HG02678 (cell line): ENCODE measurements around the gene RGS19.
"Not testable (repeated sequence)": the region's sequence is repeated elsewhere in the genome, so short reads cannot be mapped to it uniquely, and the experiment has no call there.

ENCODE experiments used
- ATAC-seq: cut with Tn5 transposase; IDR thresholded peaks from one replicate; pipeline ENCODE4 v1.9.1; 2021; ENCODE audit warnings: mild to moderate bottlenecking, moderate library complexity; ENCODE audit not compliant: unreplicated experiment

Gene RGS19

GRCh38 chr20:64095927-64096326, 16.6 kb upstream of the RGS19 start:
- ATAC-seq, result no peak

- ATAC-seq, result no peak
Observed at GRCh38 chr20:64095455-64095854, 16.1 kb upstream of the RGS19 start.

DNA sequence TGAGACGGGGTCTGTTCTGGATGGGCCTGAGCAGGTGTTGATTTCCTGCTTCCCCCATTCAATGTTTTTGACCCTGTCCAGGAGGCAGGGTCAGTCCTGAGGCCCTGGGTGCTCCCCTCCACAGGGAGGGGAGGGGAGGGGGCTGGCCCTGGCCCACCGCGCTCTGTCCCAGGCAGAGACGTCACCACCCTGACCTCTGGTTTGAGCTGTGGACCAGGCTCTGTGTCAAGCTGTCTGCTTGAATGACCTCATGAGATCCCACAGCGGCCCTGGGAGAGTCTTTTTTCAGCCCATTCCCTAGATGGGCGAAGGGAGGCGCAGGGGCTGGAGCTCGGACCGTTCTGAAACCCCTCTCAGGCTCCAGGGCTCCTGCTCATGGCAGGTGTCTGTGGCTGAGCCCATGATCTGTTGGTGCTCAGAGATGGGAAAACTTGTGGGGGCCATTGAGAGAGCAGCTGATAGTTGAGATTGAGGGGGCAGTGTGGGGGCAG, 13.7 kb upstream of the RGS19 start:
- ATAC-seq, result no peak

DNA sequence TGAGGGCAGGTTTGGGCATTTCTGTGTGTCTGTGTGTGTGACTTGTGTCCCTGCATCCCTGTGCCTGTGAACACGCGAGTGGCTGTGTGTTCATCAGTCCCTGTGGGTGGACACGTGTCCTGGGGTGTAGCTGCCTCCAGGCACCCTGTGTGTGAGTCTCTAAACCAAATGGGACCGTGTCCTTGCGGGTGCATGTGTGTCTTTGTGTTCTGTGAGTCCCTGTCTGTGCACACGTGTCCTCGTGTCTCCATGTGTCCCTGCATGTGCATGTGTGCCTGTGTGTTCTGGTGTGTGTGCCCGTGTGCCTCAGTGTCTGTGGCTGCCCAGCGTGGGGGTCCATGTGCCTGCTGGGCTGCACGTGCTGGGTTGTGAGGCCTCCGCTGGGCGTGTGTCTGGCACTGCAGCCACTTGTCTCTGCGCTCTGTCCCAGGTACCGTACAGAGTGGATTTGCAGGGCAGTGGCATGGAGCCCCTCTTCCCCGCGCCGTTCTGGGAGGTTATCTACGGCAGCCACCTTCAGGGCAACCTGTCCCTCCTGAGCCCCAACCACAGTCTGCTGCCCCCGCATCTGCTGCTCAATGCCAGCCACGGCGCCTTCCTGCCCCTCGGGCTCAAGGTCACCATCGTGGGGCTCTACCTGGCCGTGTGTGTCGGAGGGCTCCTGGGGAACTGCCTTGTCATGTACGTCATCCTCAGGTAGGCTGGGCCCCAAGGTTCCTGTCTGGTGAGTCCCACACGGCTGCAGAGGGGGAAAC, 13.1 kb upstream of the RGS19 start:
- no peak for ATAC-seq

DNA sequence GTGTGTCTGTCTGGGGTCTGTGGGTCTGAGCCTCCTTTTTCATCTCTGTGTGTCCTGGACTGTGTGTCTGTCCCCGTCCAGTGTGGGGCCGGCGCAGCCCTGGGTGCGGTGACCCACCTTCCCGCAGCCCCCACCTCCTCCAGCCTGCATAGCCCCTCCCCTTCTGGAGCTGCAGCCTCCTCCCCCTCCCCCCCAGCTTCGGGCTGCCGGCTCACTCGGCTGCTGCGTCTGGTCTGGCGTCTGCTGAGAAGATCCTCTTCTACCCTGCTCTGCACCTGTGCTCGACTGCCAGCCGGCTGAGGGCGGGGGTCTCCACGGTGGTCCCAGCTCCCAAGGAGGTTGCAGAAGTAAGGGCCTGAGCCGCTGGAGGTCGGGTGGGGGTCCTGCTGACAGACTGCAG, 12.5 kb upstream of the RGS19 start:
- ATAC-seq, result no peak

DNA sequence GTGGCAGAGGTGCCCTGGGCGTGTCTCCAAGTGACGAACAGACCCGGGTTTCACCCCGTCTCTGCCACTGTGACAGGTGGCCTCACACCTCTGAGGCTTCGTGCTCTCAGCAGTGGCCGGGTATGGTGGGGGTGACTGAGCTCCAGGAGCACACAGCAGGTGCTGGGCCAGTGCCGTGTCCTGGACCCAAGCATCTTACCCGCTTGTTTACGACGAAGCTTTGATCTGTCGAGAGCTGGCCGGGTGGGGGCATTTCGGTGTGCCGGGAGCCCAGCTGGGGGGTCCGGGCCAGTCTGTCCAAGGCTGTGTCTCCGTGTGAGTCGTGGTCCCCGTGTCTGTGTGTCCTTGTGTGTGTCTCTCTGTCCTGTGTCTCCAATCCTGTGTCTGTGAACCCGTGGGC, 12.0 kb upstream of the RGS19 start:
- ATAC-seq, result no peak

- ATAC-seq, result no peak
Observed at GRCh38 chr20:64090165-64090564, 10.8 kb upstream of the RGS19 start.

DNA sequence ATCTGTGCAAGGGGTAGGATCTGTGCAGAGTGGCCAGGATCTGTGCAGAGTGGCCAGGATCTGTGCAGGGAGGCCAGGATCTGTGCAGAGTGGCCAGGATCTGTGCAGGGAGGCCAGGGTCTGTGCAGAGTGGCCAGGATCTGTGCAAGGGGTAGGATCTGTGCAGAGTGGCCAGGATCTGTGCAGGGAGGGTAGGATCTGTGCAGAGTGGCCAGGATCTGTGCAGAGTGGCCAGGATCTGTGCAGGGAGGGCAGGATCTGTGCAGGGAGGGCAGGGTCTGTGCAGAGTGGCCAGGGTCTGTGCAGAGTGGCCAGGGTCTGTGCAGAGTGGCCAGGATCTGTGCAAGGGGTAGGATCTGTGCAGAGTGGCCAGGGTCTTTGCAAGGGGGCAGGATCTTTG, 9.3 kb upstream of the RGS19 start:
- not testable (repeated sequence) for ATAC-seq

- ATAC-seq, result not testable (repeated sequence)
Observed at GRCh38 chr20:64087226-64087825, 8.0 kb upstream of the RGS19 start.

DNA sequence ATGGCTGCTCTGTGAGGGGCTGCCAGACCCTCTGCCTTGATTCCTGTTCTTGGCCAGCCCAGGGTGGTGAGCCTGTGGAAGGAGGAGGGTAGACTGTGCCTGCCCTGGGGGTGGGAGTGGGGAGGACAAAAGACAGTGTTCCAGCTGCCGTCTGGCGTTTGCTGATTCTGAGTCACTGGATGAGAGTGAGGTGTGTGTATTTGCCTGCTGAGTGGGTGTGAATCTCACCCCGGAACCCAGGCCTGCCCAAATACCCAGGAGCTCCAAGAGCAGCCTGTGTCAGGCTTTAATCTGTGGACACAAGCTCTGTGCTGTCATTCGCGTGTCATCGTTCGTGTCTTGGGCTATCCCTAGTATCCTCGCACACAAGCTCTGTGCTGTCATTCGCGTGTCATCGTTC, 7.5 kb upstream of the RGS19 start:
- no peak for ATAC-seq

DNA sequence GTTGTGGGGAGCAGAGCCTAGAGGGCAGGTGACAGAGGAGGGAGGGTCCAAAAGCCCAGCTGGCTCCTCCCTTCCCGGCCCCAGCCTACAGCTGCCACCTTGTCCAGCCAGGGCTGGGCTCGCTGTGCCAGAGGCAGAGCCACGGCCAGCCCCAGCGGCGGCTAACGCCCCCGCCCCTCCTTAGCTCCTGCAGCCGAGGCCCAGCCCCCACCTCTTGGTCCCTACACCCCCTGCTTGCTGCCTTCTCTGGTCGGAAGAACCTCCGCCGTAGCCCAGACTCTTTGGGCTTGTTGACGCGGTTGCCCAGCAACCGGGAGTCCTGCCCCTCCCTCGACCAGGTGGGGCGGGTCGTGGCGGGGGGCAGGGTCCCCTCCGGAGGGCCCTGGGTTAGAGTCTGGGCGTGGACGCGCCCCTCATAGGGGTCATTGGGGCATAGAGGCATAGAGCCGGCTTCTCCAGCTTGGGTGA, 5.4 kb upstream of the RGS19 start:
- ATAC-seq, result no peak

GRCh38 chr20:64083804-64084684, 4.7 kb upstream of the RGS19 start, which contains the start of gene LKAAEAR1:
TSS of gene LKAAEAR1 (minus strand) at chr20:64084398. CDS start at chr20:64084219, 179 bp downstream.
- ATAC-seq, result no peak

DNA sequence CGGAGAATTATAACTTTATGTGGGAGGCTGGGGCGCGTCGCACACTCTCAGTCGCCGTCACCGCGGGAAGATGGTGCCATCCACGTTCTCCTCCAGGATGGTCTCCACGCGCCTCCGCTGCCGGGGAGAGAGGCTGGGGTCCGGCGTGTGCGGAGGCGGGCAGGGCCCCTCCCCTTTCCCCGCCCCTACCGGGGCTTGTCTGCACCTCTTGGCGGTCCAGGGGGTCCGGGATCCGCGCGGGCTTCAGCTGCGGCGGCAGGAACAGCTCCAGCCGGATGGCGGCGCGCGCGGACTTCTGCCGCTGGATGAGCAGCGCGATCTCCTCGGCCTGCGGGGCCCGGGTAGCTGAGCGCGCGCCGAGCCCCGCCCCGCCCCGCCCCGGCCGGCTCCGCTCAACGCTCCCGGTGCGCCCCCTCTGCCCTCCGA, 4.1 kb upstream of the RGS19 start:
- no peak for ATAC-seq

DNA sequence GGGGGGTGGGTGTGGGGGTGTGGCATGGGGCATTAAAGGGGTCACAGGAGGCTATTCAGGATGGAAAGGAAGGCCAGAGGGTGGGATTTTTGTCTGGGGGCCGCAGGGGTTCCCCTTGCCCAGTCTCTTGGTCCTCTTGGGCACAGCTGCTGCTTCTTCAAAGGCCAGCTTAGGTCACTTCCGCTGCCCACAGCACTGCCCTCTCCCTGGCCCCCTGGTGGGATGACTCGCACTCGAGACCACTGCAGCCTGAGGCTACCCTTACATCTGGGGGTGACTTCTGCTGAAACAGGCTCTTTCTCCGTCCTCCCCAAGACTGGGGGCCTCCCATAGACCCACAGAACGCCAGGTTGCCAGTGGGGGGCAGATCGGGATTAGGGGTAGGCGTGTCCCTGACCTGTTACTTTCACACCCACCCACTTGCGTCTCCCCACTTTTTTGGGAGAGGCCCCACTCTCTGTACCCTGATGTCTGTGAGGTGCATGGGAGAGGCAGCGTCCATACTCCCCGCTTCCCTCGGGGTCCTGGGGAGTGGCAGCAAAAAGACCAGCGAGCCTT, 3.6 kb upstream of the RGS19 start:
- no peak for ATAC-seq

GRCh38 chr20:64082126-64082731, 2.9 kb upstream of the RGS19 start:
- ATAC-seq, result no peak

GRCh38 chr20:64081624-64081964, 2.3 kb upstream of the RGS19 start:
- no peak for ATAC-seq

DNA sequence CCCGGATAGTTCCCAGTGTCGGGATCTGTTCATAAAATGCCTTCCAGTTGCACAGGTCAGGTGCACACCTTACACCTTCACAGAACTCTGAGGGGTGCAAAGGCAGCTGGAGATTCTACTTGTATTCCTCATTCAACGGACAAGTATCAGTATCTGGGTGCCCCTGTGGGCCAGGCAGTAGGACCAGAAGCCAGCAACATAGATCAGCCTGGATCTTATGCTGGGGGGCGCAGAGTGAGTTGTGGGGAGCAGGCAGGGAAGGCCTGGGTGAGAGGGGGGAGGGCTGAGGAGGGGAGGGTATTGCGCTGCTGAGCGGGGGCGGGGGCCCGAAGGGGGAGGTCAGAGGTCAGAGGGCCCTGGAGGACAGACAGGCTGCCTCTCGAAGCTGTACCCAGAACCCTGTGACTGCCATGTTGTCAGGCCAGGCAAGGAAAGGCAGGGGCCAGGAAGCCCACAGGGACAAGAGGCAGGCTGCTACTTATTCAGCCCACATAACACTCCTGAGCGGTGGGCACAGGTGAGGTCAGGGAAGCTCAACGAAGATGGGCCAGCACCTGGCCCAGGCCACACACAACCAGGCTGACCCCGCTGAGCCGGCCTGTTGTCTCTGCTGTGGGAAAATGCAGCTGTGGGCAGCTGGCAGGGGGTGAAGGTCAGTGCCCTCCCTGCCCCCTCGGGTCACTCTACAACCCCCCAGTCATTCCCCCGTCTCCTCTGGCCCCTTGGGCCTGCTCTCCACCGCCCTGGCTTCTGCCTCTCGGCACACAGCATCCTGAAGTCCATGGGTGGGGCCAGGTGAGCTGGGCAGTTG, 1.7 kb upstream of the RGS19 start:
- ATAC-seq, result no peak

DNA sequence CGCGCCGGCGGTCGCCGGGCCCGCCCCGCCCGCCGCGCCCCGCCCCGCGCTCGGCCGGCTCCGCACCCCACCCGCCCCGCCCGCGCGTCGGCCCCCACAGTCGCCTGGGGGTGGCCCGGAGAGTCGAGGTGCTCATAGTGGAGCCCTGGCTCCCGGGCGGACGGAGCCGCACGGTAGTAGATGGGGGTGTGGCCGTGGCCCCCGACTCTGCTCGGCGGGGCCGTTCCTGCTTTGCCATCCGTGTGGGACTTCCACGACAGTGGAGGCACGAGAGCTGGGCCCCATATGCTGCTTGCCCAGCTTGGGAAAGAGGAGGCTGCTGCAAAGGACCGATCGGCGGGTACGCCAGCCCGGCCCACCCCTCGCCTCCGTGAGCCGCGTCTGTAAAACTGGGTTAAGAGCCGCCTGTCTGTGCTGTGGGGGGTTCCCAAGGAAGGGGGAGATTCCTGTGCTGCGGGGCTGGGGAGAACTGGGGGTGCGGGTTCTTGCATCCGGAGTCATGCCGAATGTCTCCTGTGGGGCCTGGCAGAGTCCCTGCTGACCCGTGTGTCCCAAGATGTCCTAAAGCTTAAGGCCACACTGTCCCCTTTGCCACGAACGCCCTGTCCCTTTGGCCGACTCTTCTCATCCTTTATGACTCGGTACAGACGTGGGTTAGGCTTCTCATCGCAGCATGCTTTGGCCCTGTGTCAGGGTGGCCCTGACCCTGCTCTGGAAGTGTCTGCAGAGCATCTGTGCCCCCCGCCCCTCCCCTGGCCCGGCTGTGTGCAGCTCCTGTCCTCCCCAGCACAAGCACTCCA, 895 bp upstream of the RGS19 start, which contains the start of gene OPRL1:
Gene OPRL1, plus strand, starts transcription at position 70 of the 800 bp plus-strand sequence. CDS start 12,639 bp downstream, outside the sequence.
- no peak for ATAC-seq

- no peak for ATAC-seq
Observed at GRCh38 chr20:64078934-64079272, 415 bp downstream of the RGS19 start.
